H9 (cell line): ENCODE measurements around the gene TACC2. TPM values are rescaled to one million over a fixed set of nuclear protein-coding genes. Genes with fewer than 3 reads are reported as not detected.

Experiments used
- DNase-seq: peaks from one replicate; pipeline ENCODE4 v3.0.0-alpha.2; 2017
- H2AFZ ChIP-seq: one replicate; pipeline ENCODE4 v1.6.1; 2013; ENCODE audit warnings: mild to moderate bottlenecking, low read length, control low read depth, moderate library complexity
- H2AK5ac ChIP-seq: 2 replicates; pipeline ENCODE4 v1.6.1; 2013; ENCODE audit warnings: low read length, control low read depth, mixed read lengths; ENCODE audit not compliant: insufficient read length
- H2BK120ac ChIP-seq: one replicate; pipeline ENCODE4 v1.6.1; 2013; ENCODE audit warnings: low read depth, mild to moderate bottlenecking, low read length, control low read depth, inconsistent platforms; ENCODE audit not compliant: poor library complexity, severe bottlenecking
- H2BK12ac ChIP-seq: 2 replicates; pipeline ENCODE4 v1.6.1; 2013; ENCODE audit warnings: low read length, control low read depth, mixed read lengths, low read depth; ENCODE audit not compliant: insufficient read length
- H2BK15ac ChIP-seq: 2 replicates; pipeline ENCODE4 v1.6.1; 2013; ENCODE audit warnings: low read depth, low read length, control low read depth
- H2BK20ac ChIP-seq: one replicate; pipeline ENCODE4 v1.6.1; 2013; ENCODE audit warnings: low read depth, mild to moderate bottlenecking, low read length, control low read depth, inconsistent platforms; ENCODE audit not compliant: poor library complexity, severe bottlenecking
- H2BK5ac ChIP-seq: 2 replicates; pipeline ENCODE4 v1.6.1; 2013; ENCODE audit warnings: low read length, control low read depth, mixed read lengths; ENCODE audit not compliant: insufficient read length
- H3K14ac ChIP-seq: 2 replicates; pipeline ENCODE4 v1.6.1; 2013; ENCODE audit warnings: low read length, control low read depth; ENCODE audit not compliant: insufficient read depth
- H3K18ac ChIP-seq: 2 replicates; pipeline ENCODE4 v1.6.1; 2013; ENCODE audit warnings: low read depth, mild to moderate bottlenecking, mixed read lengths, low read length, control low read depth; ENCODE audit not compliant: insufficient read length
- H3K23ac ChIP-seq: 2 replicates; pipeline ENCODE4 v1.6.1; 2013; ENCODE audit warnings: low read length, control low read depth, mixed read lengths, low read depth; ENCODE audit not compliant: insufficient read length
- H3K23me2 ChIP-seq: 2 replicates; pipeline ENCODE4 v1.6.1; 2013; ENCODE audit warnings: low read depth, mild to moderate bottlenecking, mixed read lengths, low read length, control low read depth; ENCODE audit not compliant: insufficient read length, poor library complexity, severe bottlenecking
- H3K27ac ChIP-seq: 2 replicates; pipeline ENCODE4 v1.5.1; 2013; ENCODE audit warnings: low read length, control low read depth, mixed read lengths, low read depth; ENCODE audit not compliant: insufficient read length
- H3K27me3 ChIP-seq: 2 replicates; pipeline ENCODE4 v1.6.1; 2013; ENCODE audit warnings: low read length, control low read depth, inconsistent platforms; ENCODE audit not compliant: insufficient read depth
- H3K4ac ChIP-seq: 2 replicates; pipeline ENCODE4 v1.6.1; 2013; ENCODE audit warnings: low read depth, mild to moderate bottlenecking, control low read depth, inconsistent platforms, low read length, moderate library complexity
- H3K4me1 ChIP-seq: 2 replicates; pipeline ENCODE4 v1.6.1; 2013; ENCODE audit warnings: low read length, control low read depth, inconsistent platforms; ENCODE audit not compliant: insufficient read depth
- H3K4me2 ChIP-seq: 2 replicates; pipeline ENCODE4 v1.6.1; 2013; ENCODE audit warnings: low read length, control low read depth, mixed read lengths; ENCODE audit not compliant: insufficient read length, insufficient read depth
- H3K56ac ChIP-seq: 2 replicates; pipeline ENCODE4 v1.6.1; 2013; ENCODE audit warnings: low read depth, mild to moderate bottlenecking, mixed read lengths, low read length, control low read depth; ENCODE audit not compliant: insufficient read length
- H3K79me1 ChIP-seq: 2 replicates; pipeline ENCODE4 v1.6.1; 2013; ENCODE audit warnings: low read depth, mild to moderate bottlenecking, moderate library complexity, low read length, control low read depth, inconsistent platforms; ENCODE audit not compliant: insufficient read depth, poor library complexity, severe bottlenecking
- H3K79me2 ChIP-seq: 2 replicates; pipeline ENCODE4 v1.6.1; 2013; ENCODE audit warnings: low read length, control low read depth, inconsistent platforms; ENCODE audit not compliant: insufficient read depth
- H3K9ac ChIP-seq: 2 replicates; pipeline ENCODE4 v1.6.1; 2013; ENCODE audit warnings: low read length, control low read depth, mixed read lengths; ENCODE audit not compliant: insufficient read length; ENCODE audit errors: extremely low read depth
- H3K9me3 ChIP-seq: one replicate; pipeline ENCODE4 v1.6.1; 2013; ENCODE audit warnings: low read depth, low read length, inconsistent platforms; ENCODE audit not compliant: control insufficient read depth
- H3T11ph ChIP-seq: one replicate; pipeline ENCODE4 v1.6.1; 2013; ENCODE audit warnings: mild to moderate bottlenecking, low read length, control low read depth, inconsistent platforms
- H4K20me1 ChIP-seq: one replicate; pipeline ENCODE4 v1.6.1; 2013; ENCODE audit not compliant: control insufficient read depth, insufficient read length, insufficient read depth
- H4K5ac ChIP-seq: 2 replicates; pipeline ENCODE4 v1.6.1; 2013; ENCODE audit warnings: low read depth, mild to moderate bottlenecking, mixed read lengths, low read length, control low read depth; ENCODE audit not compliant: insufficient read length
- H4K8ac ChIP-seq: replicated peaks from 2 replicates; pipeline ENCODE4 v1.6.1; 2013; ENCODE audit warnings: low read length, control low read depth, mixed read lengths, low read depth; ENCODE audit not compliant: insufficient read length
- H4K91ac ChIP-seq: 2 replicates; pipeline ENCODE4 v1.6.1; 2013; ENCODE audit warnings: low read depth, mild to moderate bottlenecking, moderate library complexity, mixed read lengths, low read length, control low read depth; ENCODE audit not compliant: insufficient read length
- H3K27ac Mint-ChIP-seq, 3 experiments: 2 replicates in 2 of 3; 3 replicates in 1 of 3; pipeline ENCODE4 v1.8.0; 2020 to 2021; ENCODE audit warnings: mixed read lengths in 3 of 3, mild to moderate bottlenecking in 1 of 3, moderate library complexity in 1 of 3
- H3K27me3 Mint-ChIP-seq: 2 replicates; pipeline ENCODE4 v1.8.0; 2021; ENCODE audit warnings: low read depth, mild to moderate bottlenecking, moderate library complexity, mixed read lengths
- H3K36me3 Mint-ChIP-seq, 3 experiments: 2 replicates in 2 of 3; 3 replicates in 1 of 3; pipeline ENCODE4 v1.8.0; 2020 to 2021; ENCODE audit warnings: low read depth in 3 of 3, mixed read lengths in 3 of 3; ENCODE audit not compliant: insufficient read depth in 1 of 3
- H3K4me1 Mint-ChIP-seq, 2 experiments: 2 replicates each; pipeline ENCODE4 v1.8.0; 2020; ENCODE audit warnings: mixed read lengths in 2 of 2
- H3K4me3 Mint-ChIP-seq, 2 experiments: 2 replicates in 1 of 2; 3 replicates in 1 of 2; pipeline ENCODE4 v1.8.0; 2020 to 2021; ENCODE audit warnings: mild to moderate bottlenecking in 2 of 2, mixed read lengths in 2 of 2, moderate library complexity in 1 of 2
- H3K9me3 Mint-ChIP-seq, 2 experiments: 2 replicates in 1 of 2; 3 replicates in 1 of 2; pipeline ENCODE4 v1.8.0; 2020; ENCODE audit warnings: mild to moderate bottlenecking in 2 of 2, mixed read lengths in 2 of 2, moderate library complexity in 1 of 2
- CTCF ChIP-seq: fragments of 200-600 bp; sonication (generic); conservative IDR thresholded peaks from 3 replicates; pipeline ENCODE4 v1.8.0; 2021; ENCODE audit warnings: antibody characterized with exemption, mild to moderate bottlenecking
- WGBS: extraction: QIAGEN DNeasy Blood & Tissue Kit; methylation state at CpG from one replicate; pipeline ENCODE4 v1.1.7; 2013; ENCODE audit warnings: missing lambda C conversion rate, low lambda C conversion rate, mixed read lengths; ENCODE audit not compliant: insufficient read length; ENCODE audit errors: extremely low coverage; 5-methylcytosine and 5-hydroxymethylcytosine counted together
- total RNA-seq: library from RNA; stranded (reverse); gene quantifications from 2 replicates; pipeline ENCODE4 v1.2.1, GENCODE V29; 2021

Gene TACC2
- total RNA-seq, 1 experiment from 2014 or later: 58.1 TPM

DNA sequence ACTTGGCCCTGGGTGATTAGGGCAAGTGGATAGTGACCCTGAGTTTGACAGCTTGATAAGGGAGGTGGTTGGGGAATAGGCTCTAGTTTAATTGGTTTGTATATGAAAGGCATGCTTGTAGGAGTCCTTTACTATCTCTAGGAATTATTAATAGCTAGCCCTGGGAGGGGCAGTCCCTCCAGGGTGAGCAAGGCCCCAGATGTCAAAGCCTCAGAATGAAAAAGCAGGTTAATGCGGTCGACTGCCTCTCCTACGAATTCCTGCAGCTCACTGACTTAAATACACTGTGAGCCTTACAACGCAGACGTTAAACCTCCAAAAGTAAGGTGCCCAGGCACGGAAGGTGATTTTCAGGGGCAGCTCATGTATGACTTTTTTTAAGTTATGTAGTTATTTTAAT, 276.9 kb downstream of the TACC2 start:
- no peak overlapping the region for H4K8ac ChIP-seq
- H3K9ac ChIP-seq: no peak overlapping the region
- H3K27me3 ChIP-seq: no peaks in the 10 kb centered on the region
- no peaks in the 10 kb centered on the region for H3K79me1 ChIP-seq
- H2BK12ac ChIP-seq: no peak overlapping the region
- Mint-ChIP-seq H3K36me3 (peaks cover 16 to 23% (median 17%) of the 10 kb centered on the region in 3 experiments), H3K4me1 (peaks cover 6 to 10% of the 10 kb centered on the region in 2 experiments; a peak in 3 of 4 replicates), H3K27ac (no peak overlapping the region; a peak in 1 of 7 replicates), H3K4me3 (no peak overlapping the region), H3K27me3 (no peaks in the 10 kb centered on the region), H3K9me3 (peaks cover 17 to 19% of the 10 kb centered on the region in 2 experiments)
- H2AK5ac ChIP-seq: no peak overlapping the region
- no peak overlapping the region for H3K23ac ChIP-seq
- WGBS: no CpG with 5 or more reads among the region's 6 CpGs
- no peak overlapping the region for H3K18ac ChIP-seq
- no peak overlapping the region for H2BK120ac ChIP-seq
- no peaks in the 10 kb centered on the region for H3K23me2 ChIP-seq
- H3K4me2 ChIP-seq: no peak overlapping the region
- H3K4me1 ChIP-seq: no peaks in the 10 kb centered on the region; the same call in 1 of the 2 replicates
- H2BK15ac ChIP-seq: no peak overlapping the region
- H3K27ac ChIP-seq: no peak overlapping the region
- no peak overlapping the region for H3K56ac ChIP-seq
- H4K91ac ChIP-seq: no peak overlapping the region
- no peak overlapping the region for H2BK20ac ChIP-seq
- H3K4ac ChIP-seq: no peak overlapping the region
- H3T11ph ChIP-seq: no peak overlapping the region
- no peak overlapping the region for H3K14ac ChIP-seq
- no peaks in the 10 kb centered on the region for H3K9me3 ChIP-seq
- TF ChIP-seq CTCF: no peak
- no peaks in the 10 kb centered on the region for H4K20me1 ChIP-seq
- no peak overlapping the region for H4K5ac ChIP-seq
- H2AFZ ChIP-seq: no peak overlapping the region
- H2BK5ac ChIP-seq: no peak overlapping the region
- DNase-seq: no peak
- H3K79me2 ChIP-seq: no peaks in the 10 kb centered on the region
